Panc1 (cell line): ENCODE measurements around the gene DNTT. TPM values are rescaled to one million over a fixed set of nuclear protein-coding genes. Genes with fewer than 3 reads are reported as not detected.

ENCODE experiments used
- ATAC-seq: fragments of 200-7000 bp; cut with Tn5 transposase; 2 replicates; pipeline ENCODE4 v1.9.1; 2020; ENCODE audit warnings: mild to moderate bottlenecking, moderate library complexity
- BruUV-seq: library from RNA; stranded (reverse); fragments of 400-500 nt; replicated peaks from 2 replicates; lab custom pipeline; 2021; lab: Mats Ljungman, UMichigan
- CTCF ChIA-PET: fragments of 300-600 bp; sonication (Branson Sonifier 250); formaldehyde crosslinking; loops from one replicate; lab custom pipeline; 2022; ENCODE audit warnings: antibody characterized with exemption; lab: Charles Lee
- POLR2A ChIA-PET: fragments of 300-600 bp; sonication (Branson Sonifier 250); formaldehyde crosslinking; loops from one replicate; lab custom pipeline; 2022; ENCODE audit warnings: antibody characterized with exemption; lab: Charles Lee
- DNase-seq: peaks from one replicate; pipeline ENCODE4 v3.0.0-alpha.2; 2010; ENCODE audit warnings: low read depth, low spot score
- H3K27ac ChIP-seq: 2 replicates; pipeline ENCODE4 v1.5.1; 2011; ENCODE audit warnings: mild to moderate bottlenecking, low read length, inconsistent platforms
- H3K27me3 ChIP-seq: fragments of 200-500 bp; sonication (Bioruptor generic); 2 replicates; pipeline ENCODE4 v1.6.0; 2014; ENCODE audit warnings: low read length, inconsistent platforms; ENCODE audit not compliant: control insufficient read depth, insufficient read depth
- H3K36me3 ChIP-seq: fragments of 200-500 bp; sonication (Bioruptor generic); 2 replicates; pipeline ENCODE4 v1.5.1; 2014; ENCODE audit warnings: inconsistent platforms, mild to moderate bottlenecking, low read length, moderate library complexity; ENCODE audit not compliant: control insufficient read depth, insufficient read depth
- H3K4me1 ChIP-seq: 2 replicates; pipeline ENCODE4 v1.5.1; 2011; ENCODE audit warnings: inconsistent platforms, mild to moderate bottlenecking, low read length, moderate library complexity; ENCODE audit not compliant: control insufficient read depth, insufficient read depth
- H3K4me3 ChIP-seq, 2 experiments: 2 replicates each; pipeline ENCODE4 v1.5.1; 2011 to 2012; ENCODE audit warnings: low read depth in 2 of 2, low read length in 2 of 2, mild to moderate bottlenecking in 2 of 2, inconsistent platforms in 1 of 2, moderate library complexity in 1 of 2
- H3K9me3 ChIP-seq: fragments of 200-500 bp; sonication (Bioruptor generic); 2 replicates; pipeline ENCODE4 v1.5.1; 2014; ENCODE audit warnings: low read depth, mild to moderate bottlenecking, inconsistent platforms, low read length, moderate library complexity; ENCODE audit not compliant: control insufficient read depth, insufficient read depth
- CTCF ChIP-seq: fragments of 450-650 bp; IDR thresholded peaks from 2 replicates; pipeline ENCODE4 v1.5.1; 2017; ENCODE audit warnings: mild to moderate bottlenecking
- POLR2AphosphoS5 ChIP-seq: IDR thresholded peaks from 2 replicates; pipeline ENCODE4 v1.6.1; 2012; ENCODE audit warnings: mild to moderate bottlenecking, low read depth, low read length, moderate library complexity
- REST ChIP-seq, 2 experiments: IDR thresholded peaks; 2 replicates each; pipeline ENCODE4 v1.6.1; 2011 to 2012; ENCODE audit warnings: low read depth in 2 of 2, control low read depth in 1 of 2, low read length in 1 of 2, mild to moderate bottlenecking in 1 of 2, moderate library complexity in 1 of 2; ENCODE audit not compliant: insufficient read depth in 1 of 2
- SIN3A ChIP-seq: IDR thresholded peaks from 2 replicates; pipeline ENCODE4 v1.6.1; 2012; ENCODE audit warnings: low read depth, mild to moderate bottlenecking, low read length, moderate library complexity, borderline replicate concordance; ENCODE audit not compliant: insufficient read depth
- TCF7L2 ChIP-seq: IDR thresholded peaks from 2 replicates; pipeline ENCODE4 v1.6.1; 2011; ENCODE audit warnings: mild to moderate bottlenecking, low read depth, low read length, inconsistent platforms
- in situ Hi-C: cut with HindIII; loops from 2 replicates; pipeline ENCODE4 v1.10.0; 2016; ENCODE audit warnings: low sequenced_read_pairs, low pct_unique_long_range_greater_than_20kb
- intact Hi-C: fragments of 100-400 bp; cut with micrococcal nuclease; formaldehyde crosslinking; loops from one replicate; pipeline ENCODE4 v1.10.0; 2022; ENCODE audit not compliant: unreplicated experiment
- total RNA-seq: library from RNA; stranded (reverse); gene quantifications from one replicate; pipeline ENCODE4 v1.2.1, GENCODE V29; 2021; ENCODE audit not compliant: unreplicated experiment

Gene DNTT
- total RNA-seq, 1 experiment from 2014 or later = not detected

- Histone ChIP-seq H3K9me3 (no peaks in the 10 kb centered on the region), H3K27me3 (0 out of 2 replicates have a peak, but pooled peaks cover 2% of the 10 kb centered on the region), H3K27ac (no peak overlapping the region), H3K4me3 (no peak overlapping the region), H3K4me1 (no peaks in the 10 kb centered on the region; the same call in 1 of the 2 replicates), H3K36me3 (no peaks in the 10 kb centered on the region)
- ATAC-seq (no peak), DNase-seq (no peak)
- BruUV-seq = no TSS peak
- ChIA-PET CTCF (no interaction called here), POLR2A (no interaction called here)
- intact Hi-C loops = no loop called here
- TF ChIP-seq TCF7L2 (no peak), REST (IDR thresholded peaks at IDR 0.05; ENCODE audit: insufficient read depth in 1 of 2, low read depth in 2 of 2, low read length in 1 of 2) (no peak), POLR2AphosphoS5 (no peak), CTCF (no peak), SIN3A (no peak)
- in situ Hi-C loops = no loop called here
Measured at GRCh38 chr10:96380821-96381220, 76.6 kb downstream of the DNTT start.

GRCh38 chr10:96384506-96384905 lies 80.3 kb downstream of the DNTT start:
- intact Hi-C loops = no loop called here
- POLR2A ChIA-PET = no interaction called here
- no peaks in the 10 kb centered on the region for H3K4me1 ChIP-seq
- H3K4me3 ChIP-seq = no peak overlapping the region
- TF ChIP-seq CTCF (no peak), TCF7L2 (no peak), REST (IDR thresholded peaks at IDR 0.05; ENCODE audit: insufficient read depth in 1 of 2, low read depth in 2 of 2, low read length in 1 of 2) (no peak), SIN3A (no peak), POLR2AphosphoS5 (no peak)
- H3K36me3 ChIP-seq = no peaks in the 10 kb centered on the region
- H3K9me3 ChIP-seq = no peaks in the 10 kb centered on the region
- no TSS peak for BruUV-seq
- in situ Hi-C loops = no loop called here
- peaks cover 10% of the 10 kb centered on the region; the same call in 1 of the 2 replicates for H3K27me3 ChIP-seq
- CTCF ChIA-PET = no interaction called here
- DNase-seq = no peak
- ATAC-seq = no peak
- no peak overlapping the region for H3K27ac ChIP-seq
